GM12878 (cell line): ENCODE results near the gene NRXN3. TPM values are rescaled to one million over a fixed set of nuclear protein-coding genes. Genes with fewer than 3 reads are reported as not detected.

Experiments
- ATAC-seq: fragments of 200-7000 bp; cut with Tn5 transposase; 3 replicates; pipeline ENCODE4 v1.9.1; 2020; ENCODE audit warnings: mild to moderate bottlenecking, moderate library complexity
- BruUV-seq: library from RNA; stranded (reverse); fragments of 400-500 nt; replicated peaks from 2 replicates; lab custom pipeline; 2021; lab: Mats Ljungman, UMichigan
- CTCF ChIA-PET: fragments of 300-600 bp; sonication (Branson Sonifier 250); formaldehyde crosslinking; extraction: SDS; loops from one replicate; lab custom pipeline; 2021; ENCODE audit warnings: inconsistent platforms; lab: Yijun Ruan, JAX
- POLR2A ChIA-PET: fragments of 350-600 bp; formaldehyde crosslinking; extraction: SDS; loops from one replicate; lab custom pipeline; 2021; ENCODE audit warnings: inconsistent platforms; lab: Charles Lee
- RAD21 ChIA-PET: fragments of 300-600 bp; sonication (Branson Sonifier 250); formaldehyde crosslinking; loops from one replicate; lab custom pipeline; 2023; ENCODE audit warnings: antibody characterized with exemption; ENCODE audit not compliant: unreplicated experiment; lab: Charles Lee
- SMC1A ChIA-PET: fragments of 300-600 bp; sonication (Branson Sonifier 250); formaldehyde crosslinking; loops from one replicate; lab custom pipeline; 2023; ENCODE audit not compliant: unreplicated experiment, uncharacterized antibody; lab: Charles Lee
- DNase-seq: peaks from one replicate; pipeline ENCODE4 v3.0.0-alpha.2; 2011; ENCODE audit warnings: low read depth, low spot score
- FAIRE-seq: peaks from 3 replicates; lab custom pipeline; 2011; peaks lifted over from hg19 to GRCh38; lab: Jason Lieb, UNC
- H2AFZ ChIP-seq: 2 replicates; pipeline ENCODE4 v1.6.0; 2011; ENCODE audit warnings: low read depth, low read length, control low read depth; ENCODE audit not compliant: control insufficient read depth
- H3K27ac ChIP-seq: 2 replicates; pipeline ENCODE4 v1.5.1; 2011; ENCODE audit warnings: control low read depth; ENCODE audit not compliant: control insufficient read depth, insufficient read depth
- H3K27me3 ChIP-seq, 2 experiments: replicated peaks in 1 of 2; 2 replicates each; pipeline versions ENCODE4 v1.6.0 to v1.6.1; 2011; ENCODE audit warnings: low read length in 1 of 2; ENCODE audit not compliant: control insufficient read depth in 2 of 2, insufficient read depth in 2 of 2
- H3K36me3 ChIP-seq, 2 experiments: 2 replicates each; pipeline ENCODE4 v1.5.1; 2011; ENCODE audit warnings: low read length in 1 of 2; ENCODE audit not compliant: control insufficient read depth in 2 of 2, insufficient read depth in 2 of 2
- H3K4me1 ChIP-seq: 2 replicates; pipeline ENCODE4 v1.6.1; 2011; ENCODE audit warnings: mild to moderate bottlenecking, low read length, moderate library complexity, mixed read lengths; ENCODE audit not compliant: control insufficient read depth, insufficient read depth
- H3K4me2 ChIP-seq: 2 replicates; pipeline ENCODE4 v1.6.0; 2011; ENCODE audit warnings: control low read depth; ENCODE audit not compliant: control insufficient read depth, insufficient read depth
- H3K4me3 ChIP-seq: fragments of 200-600 bp; sonication (generic); 2 replicates; pipeline ENCODE4 v1.5.1; 2016
- H3K79me2 ChIP-seq: 2 replicates; pipeline ENCODE4 v1.6.0; 2011; ENCODE audit warnings: low read length; ENCODE audit not compliant: control insufficient read depth, insufficient read depth
- H3K9ac ChIP-seq: 2 replicates; pipeline ENCODE4 v1.8.0; 2011; ENCODE audit warnings: low read length, control low read depth, mixed read lengths; ENCODE audit not compliant: control insufficient read depth, insufficient read depth
- H3K9me3 ChIP-seq: replicated peaks from 3 replicates; pipeline ENCODE4 v1.5.1; 2011; ENCODE audit warnings: mild to moderate bottlenecking, low read length; ENCODE audit not compliant: control insufficient read depth, insufficient read depth
- H4K20me1 ChIP-seq: 2 replicates; pipeline ENCODE4 v1.6.0; 2011; ENCODE audit not compliant: control insufficient read depth, insufficient read depth
- ATF2 ChIP-seq: IDR thresholded peaks from 2 replicates; pipeline ENCODE4 v1.6.1; 2012; ENCODE audit warnings: low read length, inconsistent platforms
- HDAC2 ChIP-seq: fragments of 200-600 bp; sonication (generic); IDR thresholded peaks from 2 replicates; pipeline ENCODE4 v1.6.1; 2017
- HSF1 ChIP-seq: fragments of 150-350 bp; IDR thresholded peaks from 2 replicates; pipeline ENCODE4 v1.6.1; 2014; ENCODE audit warnings: mild to moderate bottlenecking, low read depth, low read length
- MAX ChIP-seq: IDR thresholded peaks from 2 replicates; pipeline ENCODE4 v1.6.1; 2012; ENCODE audit warnings: low read depth, low read length, improper control_type of control experiment
- MTA3 ChIP-seq: IDR thresholded peaks from 2 replicates; pipeline ENCODE4 v1.6.1; 2012; ENCODE audit warnings: low read length, inconsistent platforms, borderline replicate concordance
- NFYB ChIP-seq: IDR thresholded peaks from 2 replicates; pipeline ENCODE4 v1.6.1; 2011; ENCODE audit warnings: low read depth, mild to moderate bottlenecking, low read length, improper control_type of control experiment, moderate library complexity; ENCODE audit not compliant: insufficient read depth
- REST ChIP-seq: IDR thresholded peaks from 2 replicates; pipeline ENCODE4 v1.6.1; 2012; ENCODE audit warnings: mild to moderate bottlenecking, low read depth, low read length
- RUNX3 ChIP-seq: IDR thresholded peaks from 2 replicates; pipeline ENCODE4 v1.6.1; 2012; ENCODE audit warnings: low read length, inconsistent platforms
- STAT1 ChIP-seq: fragments of 450-650 bp; conservative IDR thresholded peaks from 2 replicates; pipeline ENCODE4 v1.6.1; 2014; ENCODE audit warnings: antibody characterized with exemption, mild to moderate bottlenecking
- WGBS: methylation state at CpG from one replicate; pipeline ENCODE4 v1.1.6; 2016; ENCODE audit warnings: low lambda C conversion rate; ENCODE audit not compliant: insufficient replicate concordance, insufficient coverage; ENCODE audit errors: missing lambda C conversion rate; 5-methylcytosine and 5-hydroxymethylcytosine counted together
- in situ Hi-C: fragments of 300-500 bp; cut with MboI; formaldehyde crosslinking; loops from 9 replicates; pipeline ENCODE4 v1.14.3; 2018; ENCODE audit warnings: mixed read lengths
- intact Hi-C: fragments of 100-400 bp; cut with micrococcal nuclease; formaldehyde crosslinking; loops from one replicate; pipeline ENCODE4 v1.14.2; 2022; ENCODE audit not compliant: unreplicated experiment
- polyA plus RNA-seq, 11 experiments: library from polyadenylated mRNA; depleted of rRNA in 4 of 11; unstranded in 6 of 11; stranded (reverse) in 5 of 11; fragments of >200 nt; fragmentation: Nextera tagmentation in 4 of 11; fragmentation: Illumina TruSeq in 1 of 11; extraction: Ambion mirVana in 4 of 11; extraction: Trizol in 1 of 11; gene quantifications; 1 replicate in 1 of 11; 2 replicates in 10 of 11; pipeline versions ENCODE4 v1.2.1 to v1.2.3, GENCODE V29; 2011 to 2016; ENCODE audit warnings: inconsistent platforms in 2 of 11, missing spikeins in 2 of 11, low read depth in 1 of 11
- total RNA-seq, 4 experiments: library from RNA; depleted of rRNA in 3 of 4; stranded (reverse); fragments of >200 nt in 3 of 4; fragmentation: Illumina TruSeq in 1 of 4; extraction: Trizol in 1 of 4; gene quantifications; 2 replicates each; pipeline versions ENCODE4 v1.2.1 to v1.2.3, GENCODE V29; 2013 to 2021

NRXN3 gene
- total and polyA plus RNA-seq, 10 of the 15 experiments (the other 5 are each of a cell fraction or from before 2014, with no cell fraction given) = 0.52 to 3.3 (median 1.4) TPM

GRCh38 chr14:78763746-78764145, 593.6 kb downstream of the NRXN3 start:
- no peaks in the 10 kb centered on the region for H3K9me3 ChIP-seq
- RAD21 ChIA-PET = no interaction called here
- no peak overlapping the region for H2AFZ ChIP-seq
- H3K4me2 ChIP-seq = no peak overlapping the region
- in situ Hi-C loops = no loop called here
- 64% methylated on average over 1 of the region's 1 CpG for WGBS
- DNase-seq = no peak
- no peaks in the 10 kb centered on the region for H3K4me1 ChIP-seq
- CTCF ChIA-PET = no interaction called here
- no peaks in the 10 kb centered on the region for H3K36me3 ChIP-seq
- H3K9ac ChIP-seq = no peak overlapping the region
- FAIRE-seq = no peak
- ATAC-seq = no peak
- intact Hi-C loops = no loop called here
- no peak overlapping the region for H3K4me3 ChIP-seq
- SMC1A ChIA-PET = no interaction called here
- H3K79me2 ChIP-seq = no peaks in the 10 kb centered on the region
- H4K20me1 ChIP-seq = no peaks in the 10 kb centered on the region
- TF ChIP-seq HSF1 = no peak
- no peak for TF ChIP-seq REST
- no peak for TF ChIP-seq MAX
- TF ChIP-seq ATF2 = no peak
- no peak for TF ChIP-seq RUNX3
- no peak for TF ChIP-seq MTA3
- no peak for TF ChIP-seq STAT1
- TF ChIP-seq NFYB = no peak
- TF ChIP-seq HDAC2 = no peak
- H3K27me3 ChIP-seq = no peaks in the 10 kb centered on the region
- no TSS peak for BruUV-seq
- POLR2A ChIA-PET = no interaction called here
- no peak overlapping the region for H3K27ac ChIP-seq
